ENCODE results near the gene SOS2.

DNA sequence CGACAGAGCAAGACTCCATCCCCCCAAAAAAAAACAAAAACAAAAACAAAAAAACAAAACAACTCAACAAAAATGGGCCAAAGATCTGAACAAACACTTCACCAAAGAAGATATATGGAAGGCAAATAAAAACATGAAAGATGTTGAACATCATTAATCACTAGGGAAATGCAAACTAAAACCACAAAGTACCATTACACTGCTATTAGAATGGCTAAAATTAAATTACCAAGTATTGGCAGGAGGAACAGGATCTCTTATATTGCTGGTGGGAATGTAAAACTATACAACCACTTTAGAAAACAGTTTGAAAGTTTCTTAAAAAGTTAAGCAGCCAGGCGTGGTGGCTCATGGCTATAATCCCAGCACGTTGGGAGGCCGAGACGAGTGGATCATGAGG lies 12.9 kb downstream of the SOS2 start:
- TF ChIP-seq CREB1 (IDR thresholded peaks at IDR 0.05; ENCODE audit: low read depth) (no peak), TAF1 (IDR thresholded peaks at IDR 0.05; ENCODE audit: borderline replicate concordance, low read depth, low read length) (no peak), POLR2A (IDR thresholded peaks at IDR 0.05; ENCODE audit: low read depth, low read length) (no peak), RBBP5 (conservative IDR thresholded peaks at IDR 0.05) (no peak), RB1 (IDR thresholded peaks at IDR 0.05; ENCODE audit: borderline replicate concordance) (no peak)
- TF ChIP-seq, protein P1, sequence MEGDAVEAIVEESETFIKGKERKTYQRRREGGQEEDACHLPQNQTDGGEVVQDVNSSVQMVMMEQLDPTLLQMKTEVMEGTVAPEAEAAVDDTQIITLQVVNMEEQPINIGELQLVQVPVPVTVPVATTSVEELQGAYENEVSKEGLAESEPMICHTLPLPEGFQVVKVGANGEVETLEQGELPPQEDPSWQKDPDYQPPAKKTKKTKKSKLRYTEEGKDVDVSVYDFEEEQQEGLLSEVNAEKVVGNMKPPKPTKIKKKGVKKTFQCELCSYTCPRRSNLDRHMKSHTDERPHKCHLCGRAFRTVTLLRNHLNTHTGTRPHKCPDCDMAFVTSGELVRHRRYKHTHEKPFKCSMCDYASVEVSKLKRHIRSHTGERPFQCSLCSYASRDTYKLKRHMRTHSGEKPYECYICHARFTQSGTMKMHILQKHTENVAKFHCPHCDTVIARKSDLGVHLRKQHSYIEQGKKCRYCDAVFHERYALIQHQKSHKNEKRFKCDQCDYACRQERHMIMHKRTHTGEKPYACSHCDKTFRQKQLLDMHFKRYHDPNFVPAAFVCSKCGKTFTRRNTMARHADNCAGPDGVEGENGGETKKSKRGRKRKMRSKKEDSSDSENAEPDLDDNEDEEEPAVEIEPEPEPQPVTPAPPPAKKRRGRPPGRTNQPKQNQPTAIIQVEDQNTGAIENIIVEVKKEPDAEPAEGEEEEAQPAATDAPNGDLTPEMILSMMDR (IDR thresholded peaks at IDR 0.05 in 2 of 3, conservative IDR thresholded peaks at IDR 0.05 in 1 of 3; ENCODE audit: control insufficient read depth in 2 of 3, extremely low read depth in 1 of 3, insufficient read depth in 1 of 3, low read depth in 3 of 3, low read length in 3 of 3), result no peak
- TF ChIP-seq, protein P2, sequence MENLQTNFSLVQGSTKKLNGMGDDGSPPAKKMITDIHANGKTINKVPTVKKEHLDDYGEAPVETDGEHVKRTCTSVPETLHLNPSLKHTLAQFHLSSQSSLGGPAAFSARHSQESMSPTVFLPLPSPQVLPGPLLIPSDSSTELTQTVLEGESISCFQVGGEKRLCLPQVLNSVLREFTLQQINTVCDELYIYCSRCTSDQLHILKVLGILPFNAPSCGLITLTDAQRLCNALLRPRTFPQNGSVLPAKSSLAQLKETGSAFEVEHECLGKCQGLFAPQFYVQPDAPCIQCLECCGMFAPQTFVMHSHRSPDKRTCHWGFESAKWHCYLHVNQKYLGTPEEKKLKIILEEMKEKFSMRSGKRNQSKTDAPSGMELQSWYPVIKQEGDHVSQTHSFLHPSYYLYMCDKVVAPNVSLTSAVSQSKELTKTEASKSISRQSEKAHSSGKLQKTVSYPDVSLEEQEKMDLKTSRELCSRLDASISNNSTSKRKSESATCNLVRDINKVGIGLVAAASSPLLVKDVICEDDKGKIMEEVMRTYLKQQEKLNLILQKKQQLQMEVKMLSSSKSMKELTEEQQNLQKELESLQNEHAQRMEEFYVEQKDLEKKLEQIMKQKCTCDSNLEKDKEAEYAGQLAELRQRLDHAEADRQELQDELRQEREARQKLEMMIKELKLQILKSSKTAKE (IDR thresholded peaks at IDR 0.05; ENCODE audit: low read depth, poor library complexity, severe bottlenecking), result no peak
